NOMO-1 treated with dmso at 0.1 percent for 144 hours (cell line): ENCODE results near the gene ECI2.
"Not testable (repeated sequence)": the region's sequence is repeated elsewhere in the genome, so short reads cannot be mapped to it uniquely, and the experiment has no call there.

Experiments used
- DNase-seq: peaks from one replicate; lab custom pipeline; 2025; ENCODE audit not compliant: unreplicated experiment; lab: John Stamatoyannopoulos, UW

ECI2 gene

DNA sequence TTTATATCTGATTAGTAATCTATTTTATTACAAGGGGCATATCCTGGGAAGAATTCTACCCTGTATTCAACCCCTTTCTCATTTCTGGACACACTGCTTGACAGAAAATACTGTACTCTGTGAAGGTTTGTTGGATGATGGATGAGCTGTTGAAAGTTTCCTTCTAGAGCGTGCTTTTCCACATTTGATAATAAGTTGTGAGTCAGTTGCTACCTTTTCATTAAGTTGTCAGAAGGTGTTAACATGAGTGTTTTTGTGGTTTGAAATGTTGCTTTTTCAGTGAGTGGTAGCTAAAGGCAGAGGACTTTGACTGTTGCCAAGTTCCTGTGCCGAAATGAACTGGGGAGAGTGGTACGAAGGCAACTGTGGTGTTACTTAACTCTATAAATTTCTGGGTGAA lies 3.9 kb upstream of the ECI2 start:
- no peak for DNase-seq

GRCh38 chr6:4138186-4138585 lies 2.8 kb upstream of the ECI2 start:
- no peak for DNase-seq

DNA sequence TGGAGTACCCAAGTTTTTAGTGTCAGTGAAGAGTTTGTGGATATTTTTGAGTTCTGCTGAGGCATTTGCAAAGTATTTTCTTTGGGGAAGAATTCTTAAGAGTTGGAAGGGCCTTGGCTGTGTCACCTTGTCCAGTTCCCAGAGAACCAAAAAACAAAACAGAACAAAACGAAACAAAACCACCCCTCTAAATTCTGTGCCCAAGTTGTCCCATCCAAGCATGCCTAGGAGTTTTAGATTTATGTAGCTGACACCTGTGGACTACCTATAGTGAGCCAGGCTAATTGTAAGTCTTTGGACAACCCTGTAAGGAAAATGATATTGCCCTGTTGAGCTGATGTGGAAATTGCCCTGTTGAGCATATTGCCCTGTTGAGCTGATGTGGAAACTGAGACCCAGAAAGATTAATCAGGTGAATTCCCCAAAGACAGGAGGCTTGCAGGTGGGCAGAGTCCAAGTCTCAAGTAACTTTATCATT lies 1.0 kb upstream of the ECI2 start:
- no peak for DNase-seq

- DNase-seq = peak; percentile 91
These were observed 434 bp upstream of the ECI2 start for GRCh38 chr6:4135665-4136353.

DNA sequence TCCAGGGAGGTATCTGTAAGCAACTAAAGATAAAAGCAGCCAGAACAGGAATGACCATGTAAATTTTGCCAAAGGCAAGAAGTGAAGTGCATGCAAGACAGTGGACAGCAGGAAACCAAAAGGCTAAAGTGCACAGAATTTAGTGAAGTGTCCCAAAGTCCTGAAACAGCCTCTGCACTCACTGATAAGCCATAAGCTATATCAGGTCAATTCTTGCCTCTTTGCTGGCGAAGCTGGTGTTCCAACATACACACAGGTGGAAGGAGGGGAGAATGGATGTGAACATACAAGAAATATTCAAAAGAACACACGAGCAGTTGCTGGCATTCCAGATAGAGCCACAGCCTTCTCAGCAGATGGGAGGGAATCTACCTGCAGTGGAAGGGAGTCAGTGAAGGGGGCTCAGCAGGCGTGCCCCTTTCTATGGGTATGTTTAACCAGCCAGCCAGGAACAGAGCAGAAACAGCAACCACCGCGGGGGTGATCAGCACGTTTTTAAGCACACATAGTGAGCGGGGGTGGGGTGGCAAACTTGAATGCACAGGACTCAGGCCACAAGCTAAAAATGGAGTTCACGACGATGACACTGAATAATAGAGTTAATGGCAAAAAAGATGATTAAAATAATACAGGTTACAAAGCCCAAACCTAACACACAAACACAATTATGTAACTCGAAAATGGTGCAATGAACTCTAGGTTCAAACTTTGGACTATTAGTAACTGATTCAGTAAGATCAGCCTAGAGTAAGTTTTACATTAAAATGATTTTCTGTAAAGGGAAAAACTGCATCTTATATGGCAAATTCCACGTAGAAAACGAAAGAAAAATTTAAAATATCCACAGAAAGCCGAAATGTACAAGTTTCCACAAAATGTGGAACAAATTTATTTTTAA lies 1.2 kb downstream of the ECI2 start:
- DNase-seq = no peak

GRCh38 chr6:4130357-4130987 lies 4.9 kb downstream of the ECI2 start:
- no peak for DNase-seq

- DNase-seq = no peak
These were observed 5.9 kb downstream of the ECI2 start for GRCh38 chr6:4129446-4129845.

GRCh38 chr6:4128748-4129147 lies 6.6 kb downstream of the ECI2 start:
- no peak for DNase-seq

DNA sequence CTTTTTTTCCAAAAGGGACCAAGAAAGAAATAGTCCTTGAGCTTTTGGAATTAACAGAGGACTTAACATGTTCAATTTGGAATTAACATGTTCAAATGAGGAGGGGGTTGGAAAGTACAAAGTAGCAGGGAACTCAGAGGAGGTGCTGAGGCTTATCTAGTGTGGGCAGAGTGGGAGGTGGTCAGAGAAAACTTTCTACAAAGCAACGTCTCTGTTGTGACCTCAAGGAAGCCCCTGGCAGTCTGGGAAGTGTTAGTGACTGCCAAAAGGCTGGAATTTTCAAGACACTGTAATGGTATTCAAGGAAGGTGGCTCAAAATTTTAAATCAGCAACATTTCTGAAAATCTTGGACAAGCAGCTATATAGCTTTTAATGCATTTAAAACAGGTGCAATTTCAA lies 7.3 kb downstream of the ECI2 start:
- no peak for DNase-seq

DNA sequence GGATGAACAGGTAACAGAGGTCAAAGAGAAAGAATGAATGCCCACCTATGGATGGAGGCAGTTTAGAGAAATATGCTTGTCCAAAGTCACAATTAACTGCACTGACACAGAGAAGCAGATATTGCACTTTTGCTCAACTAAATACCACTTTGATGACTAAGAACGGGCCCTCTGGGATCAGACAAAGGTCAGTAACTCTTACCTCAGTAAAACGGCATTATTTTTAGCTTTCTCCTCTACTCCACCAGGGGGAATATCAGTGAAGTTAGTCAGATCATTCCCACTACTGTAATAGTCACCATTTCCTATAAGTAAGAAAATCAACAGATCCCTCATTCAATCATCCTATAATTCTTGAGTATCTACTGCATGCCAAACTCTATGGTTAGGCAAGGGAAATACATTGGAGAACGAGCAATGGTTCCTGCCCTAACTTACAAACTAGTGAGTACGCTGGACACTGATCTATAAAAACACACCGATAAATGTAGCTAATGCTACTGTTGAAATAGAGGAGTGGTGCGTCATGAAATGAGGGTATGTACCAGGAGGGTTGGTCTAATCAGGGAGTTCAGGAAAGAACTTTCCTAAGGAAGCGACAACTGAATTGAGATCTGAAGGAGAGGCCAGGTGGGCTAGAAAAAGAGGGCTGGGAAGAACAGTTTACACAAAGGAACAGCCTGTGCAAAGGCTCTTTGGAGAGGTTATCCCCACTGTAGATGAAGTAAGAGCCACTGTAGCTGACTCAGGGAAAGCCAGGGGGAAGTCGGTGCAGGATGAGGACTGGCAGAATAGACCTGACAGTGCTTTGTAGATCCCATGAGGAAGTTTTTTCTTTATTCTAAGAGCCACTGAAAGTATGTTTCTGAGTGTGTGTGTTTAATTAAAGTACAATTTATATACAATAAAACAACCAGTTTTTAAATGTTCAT lies 9.2 kb downstream of the ECI2 start:
- DNase-seq = no peak

DNA sequence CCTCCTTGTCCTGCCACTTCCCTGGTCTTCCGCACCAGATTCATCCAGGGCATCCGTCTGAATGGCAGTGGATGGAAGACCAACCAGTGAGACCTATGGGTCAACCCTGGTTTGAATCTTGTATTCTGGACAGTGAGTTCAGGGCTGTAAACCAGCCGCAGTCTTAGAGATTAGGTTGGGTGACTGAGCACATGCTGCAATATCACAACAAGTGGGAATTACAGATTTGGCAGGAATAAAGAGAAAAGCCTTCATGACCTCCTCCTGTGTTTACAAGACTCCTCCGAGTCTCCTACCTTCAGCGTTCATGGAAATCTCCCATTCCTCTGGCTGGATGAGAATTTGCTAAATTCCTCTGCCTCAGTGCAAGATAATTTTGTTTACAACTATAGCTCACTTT lies 9.9 kb downstream of the ECI2 start:
- DNase-seq = no peak

- no peak for DNase-seq
These were observed 11.0 kb downstream of the ECI2 start for GRCh38 chr6:4124351-4124750.

DNA sequence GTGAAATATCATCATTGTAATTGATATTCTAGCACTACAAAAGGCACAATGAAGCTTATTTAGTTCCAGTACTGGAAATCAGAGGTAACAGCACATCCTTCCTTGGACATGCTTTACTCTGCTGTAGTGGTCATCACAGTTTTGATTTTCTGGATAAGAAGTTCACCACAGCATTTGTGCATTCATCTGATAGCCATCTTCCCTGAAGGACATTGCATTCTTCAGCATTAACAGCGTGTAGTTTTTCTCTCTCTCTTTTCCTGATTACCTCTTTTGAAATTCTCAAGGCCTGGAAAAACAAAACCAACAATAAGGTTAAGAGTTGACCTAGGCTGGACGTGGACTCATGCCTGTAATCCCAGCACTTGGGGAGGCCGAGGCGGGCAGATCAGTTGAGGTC lies 19.6 kb downstream of the ECI2 start:
- DNase-seq = no peak

DNA sequence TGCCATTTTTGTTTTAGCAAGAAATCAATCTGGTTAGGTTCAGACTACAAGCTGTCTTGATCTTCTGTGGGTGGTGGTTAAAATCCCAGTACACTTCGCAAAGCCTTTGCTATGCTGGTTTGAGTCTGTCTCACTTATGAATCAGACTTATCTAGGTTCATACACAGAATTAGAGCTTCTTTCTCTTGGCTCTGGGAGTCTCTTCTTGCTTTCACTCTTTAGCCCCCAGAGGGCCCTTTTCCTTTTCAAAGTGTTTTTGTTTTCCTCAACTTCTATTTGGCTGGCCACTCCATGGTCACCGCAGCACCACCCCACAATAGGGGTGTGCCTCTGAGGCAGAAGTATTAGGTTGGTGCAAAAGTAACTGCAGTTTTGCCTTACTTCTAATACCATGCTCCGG lies 21.3 kb downstream of the ECI2 start:
- no peak for DNase-seq

- no peak for DNase-seq
These were observed 21.7 kb downstream of the ECI2 start for GRCh38 chr6:4113649-4114048.

DNA sequence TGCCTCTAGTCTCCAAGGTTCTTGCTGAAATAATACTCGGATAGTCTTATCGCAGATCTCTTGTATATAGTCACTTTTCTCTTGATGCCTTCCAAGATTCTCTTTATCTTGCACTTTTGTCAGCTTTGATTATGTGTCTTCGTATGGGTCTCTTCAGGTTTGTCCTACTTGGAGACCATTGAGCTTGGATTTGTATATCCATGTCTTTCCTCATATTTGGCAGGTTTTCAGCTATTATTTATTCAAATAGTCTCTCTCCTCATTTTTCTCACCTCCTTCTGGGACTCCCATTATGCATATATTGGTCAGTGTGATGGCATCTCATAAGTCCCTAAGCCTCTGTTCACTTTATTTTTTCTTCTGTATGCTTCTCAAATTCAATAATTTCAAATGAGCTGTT lies 23.0 kb downstream of the ECI2 start:
- DNase-seq = no peak

DNA sequence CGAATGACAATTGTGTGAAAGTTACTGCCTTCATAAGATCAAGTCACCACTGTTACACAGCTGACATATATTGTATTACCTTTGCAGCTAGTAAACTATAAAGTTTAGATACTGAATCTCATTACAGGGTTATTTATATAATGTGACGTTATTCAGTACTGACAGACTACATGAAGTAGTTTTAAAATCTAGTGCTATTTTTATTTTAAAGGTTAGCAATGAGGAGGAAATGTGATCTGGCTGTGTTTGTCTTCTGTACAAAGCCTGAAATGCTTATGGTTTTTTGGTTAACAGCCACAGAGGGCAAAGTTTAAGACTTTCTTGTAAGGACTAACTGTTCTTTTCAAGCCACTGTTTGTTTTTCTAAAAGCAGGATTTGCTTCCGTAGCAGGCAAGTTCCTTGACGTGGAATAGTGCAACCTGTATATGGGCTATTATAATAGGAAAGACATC lies 26.0 kb downstream of the ECI2 start:
- DNase-seq = not testable (repeated sequence)

DNA sequence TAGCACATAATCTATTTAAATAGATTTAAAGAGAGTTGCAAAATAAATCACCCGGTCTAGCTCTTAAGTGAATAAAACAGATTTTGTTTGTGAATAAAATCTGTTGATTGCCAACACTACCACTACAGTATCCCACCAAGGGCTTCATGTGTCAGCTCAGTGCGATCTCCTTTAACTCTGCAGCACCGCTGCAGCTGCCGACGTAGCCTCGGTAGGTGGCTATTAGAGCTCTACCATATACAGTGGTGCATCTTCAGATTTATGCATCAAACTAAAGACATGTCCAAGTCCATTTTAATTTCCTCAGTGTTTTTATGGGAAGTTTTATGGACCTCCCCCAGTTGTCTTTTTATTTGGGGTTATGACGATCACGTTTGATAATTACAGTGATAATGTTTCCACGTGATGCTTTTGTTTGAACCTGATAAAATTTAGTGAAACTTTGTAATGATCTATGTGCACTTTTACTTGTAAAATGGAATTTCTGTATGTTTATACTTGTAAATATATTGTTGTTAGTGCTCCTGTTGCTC lies 26.7 kb downstream of the ECI2 start:
- DNase-seq = no peak

GRCh38 chr6:4107873-4108272 lies 27.5 kb downstream of the ECI2 start:
- DNase-seq = no peak

- no peak for DNase-seq
These were observed 29.3 kb downstream of the ECI2 start for GRCh38 chr6:4105980-4106536.
